ENCODE measurements around the gene PRKAB1.

Gene PRKAB1

DNA sequence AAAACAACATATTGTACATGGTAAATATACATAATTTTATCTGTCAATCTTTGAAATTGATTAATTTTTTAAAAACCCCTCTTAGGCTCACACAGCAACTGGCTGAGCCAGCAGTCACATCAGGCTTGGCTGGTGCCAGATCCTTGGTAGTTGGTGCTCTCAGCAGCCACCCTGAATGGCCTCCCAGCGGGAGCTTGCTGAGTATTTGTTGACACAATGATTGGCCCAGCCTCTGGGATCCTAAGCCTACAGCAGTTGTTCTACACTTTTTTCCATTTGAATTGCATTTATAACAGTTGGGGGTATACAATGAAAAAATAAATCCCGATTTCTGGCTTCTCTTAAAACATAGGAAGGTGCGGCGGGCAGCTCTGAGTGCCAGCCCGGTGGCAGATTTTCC is 11.1 kb downstream of the PRKAB1 start:
- Histone ChIP-seq H3K36me3 (peaks cover 80% of the 10 kb centered on the region), H3K9me3 (no peaks in the 10 kb centered on the region), H3K4me1 (ENCODE audit: control insufficient read depth in 1 of 2, insufficient read depth in 1 of 2, low read depth in 1 of 2, low read length in 1 of 2) (peaks cover 33 to 35% of the 10 kb centered on the region in 2 experiments), H3K4me3 (ENCODE audit: low read depth in 1 of 2, low read length in 1 of 2) (no peak overlapping the region), H3K27ac (no peak overlapping the region), H3K27me3 (no peaks in the 10 kb centered on the region)
- TF ChIP-seq, protein P1, sequence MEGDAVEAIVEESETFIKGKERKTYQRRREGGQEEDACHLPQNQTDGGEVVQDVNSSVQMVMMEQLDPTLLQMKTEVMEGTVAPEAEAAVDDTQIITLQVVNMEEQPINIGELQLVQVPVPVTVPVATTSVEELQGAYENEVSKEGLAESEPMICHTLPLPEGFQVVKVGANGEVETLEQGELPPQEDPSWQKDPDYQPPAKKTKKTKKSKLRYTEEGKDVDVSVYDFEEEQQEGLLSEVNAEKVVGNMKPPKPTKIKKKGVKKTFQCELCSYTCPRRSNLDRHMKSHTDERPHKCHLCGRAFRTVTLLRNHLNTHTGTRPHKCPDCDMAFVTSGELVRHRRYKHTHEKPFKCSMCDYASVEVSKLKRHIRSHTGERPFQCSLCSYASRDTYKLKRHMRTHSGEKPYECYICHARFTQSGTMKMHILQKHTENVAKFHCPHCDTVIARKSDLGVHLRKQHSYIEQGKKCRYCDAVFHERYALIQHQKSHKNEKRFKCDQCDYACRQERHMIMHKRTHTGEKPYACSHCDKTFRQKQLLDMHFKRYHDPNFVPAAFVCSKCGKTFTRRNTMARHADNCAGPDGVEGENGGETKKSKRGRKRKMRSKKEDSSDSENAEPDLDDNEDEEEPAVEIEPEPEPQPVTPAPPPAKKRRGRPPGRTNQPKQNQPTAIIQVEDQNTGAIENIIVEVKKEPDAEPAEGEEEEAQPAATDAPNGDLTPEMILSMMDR (IDR thresholded peaks at IDR 0.05), result no peak

- Histone ChIP-seq H3K36me3 (peaks cover 76% of the 10 kb centered on the region), H3K27me3 (no peaks in the 10 kb centered on the region), H3K4me3 (ENCODE audit: low read depth in 1 of 2, low read length in 1 of 2) (no peak overlapping the region), H3K4me1 (ENCODE audit: control insufficient read depth in 1 of 2, insufficient read depth in 1 of 2, low read depth in 1 of 2, low read length in 1 of 2) (peaks cover 29 to 31% of the 10 kb centered on the region in 2 experiments), H3K9me3 (no peaks in the 10 kb centered on the region), H3K27ac (no peak overlapping the region)
- TF ChIP-seq, protein P1 (IDR thresholded peaks at IDR 0.05), result no peak
These were observed 11.6 kb downstream of the PRKAB1 start for GRCh38 chr12:119679490-119679889.

DNA sequence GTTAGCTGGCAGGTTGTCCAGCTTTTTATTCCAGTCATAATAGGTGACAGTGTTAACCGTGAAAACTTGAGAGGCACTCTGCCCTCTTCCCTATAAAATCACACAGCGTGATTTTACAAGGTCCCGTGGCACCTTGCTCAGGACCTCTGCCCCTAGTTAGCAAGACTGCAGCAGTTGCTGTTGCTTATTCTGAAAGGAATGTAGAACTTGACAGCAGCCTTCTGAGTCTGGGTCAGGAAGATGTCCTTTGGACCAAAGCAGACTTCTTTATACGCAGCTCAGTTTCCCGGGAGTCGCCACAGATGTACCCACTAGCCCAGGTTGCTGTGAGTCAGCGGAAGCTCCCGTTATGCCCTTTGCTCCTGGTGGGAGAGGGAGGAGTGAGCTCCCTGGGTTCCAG is 13.2 kb downstream of the PRKAB1 start:
- Histone ChIP-seq H3K9me3 (no peaks in the 10 kb centered on the region), H3K27ac (peak overlapping the region; percentile 1), H3K4me1 (ENCODE audit: control insufficient read depth in 1 of 2, insufficient read depth in 1 of 2, low read depth in 1 of 2, low read length in 1 of 2) (peaks cover 12 to 15% of the 10 kb centered on the region in 2 experiments), H3K27me3 (no peaks in the 10 kb centered on the region), H3K4me3 (ENCODE audit: low read depth in 1 of 2, low read length in 1 of 2) (no peak overlapping the region), H3K36me3 (peaks cover 61% of the 10 kb centered on the region)
- TF ChIP-seq, protein P1 (IDR thresholded peaks at IDR 0.05), result no peak

DNA sequence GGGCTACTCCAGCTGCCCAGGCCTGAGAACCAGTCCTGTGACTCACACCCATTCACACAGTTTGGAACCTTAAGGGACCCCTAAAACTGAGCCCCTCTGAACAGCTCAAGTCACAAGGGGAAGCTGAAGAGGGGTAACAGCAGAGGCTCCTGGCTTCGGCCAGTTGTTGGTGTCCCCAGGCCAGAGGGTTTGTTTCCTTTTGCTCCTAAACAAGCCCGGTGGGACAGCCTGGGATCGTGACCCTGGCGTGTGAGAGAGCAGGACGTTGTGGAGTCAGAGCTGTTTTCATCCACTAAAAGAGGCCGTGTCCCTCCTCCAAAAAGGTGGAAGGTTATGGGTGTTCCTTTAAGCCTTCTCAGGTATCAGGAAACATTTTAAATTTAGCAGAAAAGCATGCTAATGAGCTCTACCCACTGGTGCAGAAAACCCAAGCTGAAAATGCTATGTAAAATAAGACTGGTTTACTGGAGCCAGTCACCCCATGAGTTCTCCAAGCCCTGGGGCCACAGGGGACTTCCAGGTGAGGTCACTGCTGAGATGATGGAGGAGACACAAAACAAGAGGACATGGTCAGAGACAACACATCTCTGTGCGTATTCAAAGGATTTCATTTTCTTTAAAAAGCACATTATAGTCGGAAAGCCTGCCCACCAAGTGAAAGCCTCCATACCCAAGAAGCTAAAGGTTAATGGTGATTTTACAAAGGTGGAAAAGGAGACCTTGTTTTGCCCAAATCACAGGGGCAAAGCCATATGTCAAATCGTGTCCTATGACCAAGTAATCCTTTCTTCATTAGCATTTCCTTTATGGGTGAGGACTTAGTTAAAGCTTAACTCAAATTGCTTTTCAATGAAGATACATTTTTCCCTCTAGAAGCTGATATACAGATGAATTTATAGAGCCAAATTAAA is 14.1 kb downstream of the PRKAB1 start:
- Histone ChIP-seq H3K9me3 (no peaks in the 10 kb centered on the region), H3K4me1 (ENCODE audit: control insufficient read depth in 1 of 2, insufficient read depth in 1 of 2, low read depth in 1 of 2, low read length in 1 of 2) (peaks cover 12% of the 10 kb centered on the region in 2 experiments), H3K27me3 (no peaks in the 10 kb centered on the region), H3K4me3 (ENCODE audit: low read depth in 1 of 2, low read length in 1 of 2) (no peak overlapping the region), H3K36me3 (peaks cover 61% of the 10 kb centered on the region), H3K27ac (peak overlapping the region; percentile 76)
- TF ChIP-seq, protein P1 (IDR thresholded peaks at IDR 0.05), result no peak

- Histone ChIP-seq H3K4me3 (ENCODE audit: low read depth in 1 of 2, low read length in 1 of 2) (no peak overlapping the region), H3K4me1 (ENCODE audit: control insufficient read depth in 1 of 2, insufficient read depth in 1 of 2, low read depth in 1 of 2, low read length in 1 of 2) (peaks cover 12% of the 10 kb centered on the region in 2 experiments), H3K27me3 (no peaks in the 10 kb centered on the region), H3K36me3 (peaks cover 59% of the 10 kb centered on the region), H3K27ac (peak overlapping the region; percentile 76), H3K9me3 (no peaks in the 10 kb centered on the region)
- TF ChIP-seq, protein P1 (IDR thresholded peaks at IDR 0.05), result no peak
These were observed 14.8 kb downstream of the PRKAB1 start for GRCh38 chr12:119682639-119683252.

Data from neutrophil (primary cell).